ENCODE data around the gene STARD10.

STARD10 gene

DNA sequence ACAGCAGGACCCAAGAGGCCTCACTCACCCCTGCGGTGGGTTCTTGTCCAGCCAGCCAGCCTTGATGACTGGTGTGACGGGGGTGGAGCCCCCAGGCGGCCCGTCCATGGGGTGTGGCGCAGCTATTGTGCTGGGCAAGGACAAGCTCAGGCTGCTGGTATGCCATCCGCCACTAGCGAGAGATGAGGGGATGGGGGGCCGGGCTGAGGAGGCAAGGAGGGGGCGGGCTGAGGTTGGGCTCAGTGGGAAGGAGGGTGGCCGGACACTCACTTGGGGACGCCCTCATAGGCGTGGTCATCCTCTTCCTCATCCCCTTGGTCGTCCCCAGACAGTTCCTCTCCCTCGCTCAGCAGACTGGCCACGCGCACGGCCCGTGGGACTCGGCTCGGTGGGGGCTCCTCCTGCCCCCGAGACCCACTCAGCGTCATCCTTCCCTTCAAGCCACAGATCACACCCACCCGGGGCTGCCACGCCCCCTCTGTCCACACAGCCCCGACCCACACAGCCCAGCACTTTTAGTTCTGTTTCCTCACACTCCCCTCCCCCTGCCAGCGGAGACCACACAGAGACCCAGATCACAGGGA, 81.6 kb downstream of the STARD10 start:
- no peaks in the 10 kb centered on the region for H3K9me3 ChIP-seq (ENCODE audit: insufficient read depth, low read length)
- H3K27ac ChIP-seq (ENCODE audit: low read length) = no peak overlapping the region
- H4K20me1 ChIP-seq (ENCODE audit: insufficient read depth, low read length) = peaks cover 59% of the 10 kb centered on the region
- H3K79me2 ChIP-seq (ENCODE audit: low read length) = peaks cover 31% of the 10 kb centered on the region
- no peaks in the 10 kb centered on the region for H3K4me1 ChIP-seq (ENCODE audit: low read length)
- H2AFZ ChIP-seq (ENCODE audit: low read depth, low read length) = no peak overlapping the region
- no peak overlapping the region for H3K4me2 ChIP-seq (ENCODE audit: low read length)
- peaks cover 42% of the 10 kb centered on the region for H3K36me3 ChIP-seq (replicated peaks; ENCODE audit: low read depth, low read length)
- no peaks in the 10 kb centered on the region for H3K27me3 ChIP-seq (ENCODE audit: low read depth, low read length)
- no peak overlapping the region for H3K9ac ChIP-seq (ENCODE audit: low read length)
- no peak overlapping the region for H3K4me3 ChIP-seq (ENCODE audit: low read length)
- no peak for TF ChIP-seq EZH2phosphoT487 (IDR thresholded peaks at IDR 0.05; ENCODE audit: low read depth)
- TF ChIP-seq, protein P1, sequence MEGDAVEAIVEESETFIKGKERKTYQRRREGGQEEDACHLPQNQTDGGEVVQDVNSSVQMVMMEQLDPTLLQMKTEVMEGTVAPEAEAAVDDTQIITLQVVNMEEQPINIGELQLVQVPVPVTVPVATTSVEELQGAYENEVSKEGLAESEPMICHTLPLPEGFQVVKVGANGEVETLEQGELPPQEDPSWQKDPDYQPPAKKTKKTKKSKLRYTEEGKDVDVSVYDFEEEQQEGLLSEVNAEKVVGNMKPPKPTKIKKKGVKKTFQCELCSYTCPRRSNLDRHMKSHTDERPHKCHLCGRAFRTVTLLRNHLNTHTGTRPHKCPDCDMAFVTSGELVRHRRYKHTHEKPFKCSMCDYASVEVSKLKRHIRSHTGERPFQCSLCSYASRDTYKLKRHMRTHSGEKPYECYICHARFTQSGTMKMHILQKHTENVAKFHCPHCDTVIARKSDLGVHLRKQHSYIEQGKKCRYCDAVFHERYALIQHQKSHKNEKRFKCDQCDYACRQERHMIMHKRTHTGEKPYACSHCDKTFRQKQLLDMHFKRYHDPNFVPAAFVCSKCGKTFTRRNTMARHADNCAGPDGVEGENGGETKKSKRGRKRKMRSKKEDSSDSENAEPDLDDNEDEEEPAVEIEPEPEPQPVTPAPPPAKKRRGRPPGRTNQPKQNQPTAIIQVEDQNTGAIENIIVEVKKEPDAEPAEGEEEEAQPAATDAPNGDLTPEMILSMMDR (IDR thresholded peaks at IDR 0.05; ENCODE audit: low read depth, low read length) = no peak

DNA sequence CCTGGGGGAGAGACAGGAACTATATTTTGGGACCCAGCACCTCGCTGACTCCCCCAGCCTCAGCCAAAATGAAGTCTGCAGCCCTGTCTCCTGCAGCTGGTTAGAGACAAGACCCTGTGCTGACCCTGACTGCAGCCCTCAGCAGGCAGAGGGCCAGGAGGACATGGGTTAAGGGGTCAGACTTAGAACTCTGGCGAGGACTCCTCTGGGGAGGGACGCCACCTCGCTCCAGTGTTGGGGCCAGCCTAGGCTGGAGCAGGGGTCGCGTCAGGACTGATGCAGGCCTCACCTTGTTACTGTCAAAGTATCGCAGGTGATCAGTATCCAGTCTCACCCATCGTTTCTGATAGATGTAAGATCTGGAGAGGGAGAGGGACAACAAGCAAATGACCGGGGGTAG, 82.7 kb downstream of the STARD10 start:
- H3K4me2 ChIP-seq (ENCODE audit: low read length) = no peak overlapping the region
- H2AFZ ChIP-seq (ENCODE audit: low read depth, low read length) = no peak overlapping the region
- no peak overlapping the region for H3K27ac ChIP-seq (ENCODE audit: low read length)
- peaks cover 42% of the 10 kb centered on the region for H3K36me3 ChIP-seq (replicated peaks; ENCODE audit: low read depth, low read length)
- H3K4me1 ChIP-seq (ENCODE audit: low read length) = no peaks in the 10 kb centered on the region
- peaks cover 21% of the 10 kb centered on the region for H3K79me2 ChIP-seq (ENCODE audit: low read length)
- no peaks in the 10 kb centered on the region for H3K27me3 ChIP-seq (ENCODE audit: low read depth, low read length)
- TF ChIP-seq, protein P1 (IDR thresholded peaks at IDR 0.05; ENCODE audit: low read depth, low read length) = no peak
- TF ChIP-seq EZH2phosphoT487 (IDR thresholded peaks at IDR 0.05; ENCODE audit: low read depth) = no peak
- H3K4me3 ChIP-seq (ENCODE audit: low read length) = no peak overlapping the region
- H3K9ac ChIP-seq (ENCODE audit: low read length) = no peak overlapping the region
- H3K9me3 ChIP-seq (ENCODE audit: insufficient read depth, low read length) = no peaks in the 10 kb centered on the region
- peaks cover 53% of the 10 kb centered on the region for H4K20me1 ChIP-seq (ENCODE audit: insufficient read depth, low read length)

GRCh38 chr11:72710278-72710677, 83.6 kb downstream of the STARD10 start:
- H3K9ac ChIP-seq (ENCODE audit: low read length) = no peak overlapping the region
- peaks cover 4% of the 10 kb centered on the region; the same call in 1 of the 2 replicates for H3K4me1 ChIP-seq (ENCODE audit: low read length)
- no peak overlapping the region for H3K4me2 ChIP-seq (ENCODE audit: low read length)
- H3K27me3 ChIP-seq (ENCODE audit: low read depth, low read length) = no peaks in the 10 kb centered on the region
- H4K20me1 ChIP-seq (ENCODE audit: insufficient read depth, low read length) = peaks cover 59% of the 10 kb centered on the region
- no peak overlapping the region for H2AFZ ChIP-seq (ENCODE audit: low read depth, low read length)
- peaks cover 51% of the 10 kb centered on the region for H3K36me3 ChIP-seq (replicated peaks; ENCODE audit: low read depth, low read length)
- TF ChIP-seq, protein P1 (IDR thresholded peaks at IDR 0.05; ENCODE audit: low read depth, low read length) = no peak
- TF ChIP-seq EZH2phosphoT487 (IDR thresholded peaks at IDR 0.05; ENCODE audit: low read depth) = no peak
- no peaks in the 10 kb centered on the region for H3K9me3 ChIP-seq (ENCODE audit: insufficient read depth, low read length)
- H3K79me2 ChIP-seq (ENCODE audit: low read length) = peaks cover 19% of the 10 kb centered on the region
- no peak overlapping the region for H3K27ac ChIP-seq (ENCODE audit: low read length)
- no peak overlapping the region for H3K4me3 ChIP-seq (ENCODE audit: low read length)

DNA sequence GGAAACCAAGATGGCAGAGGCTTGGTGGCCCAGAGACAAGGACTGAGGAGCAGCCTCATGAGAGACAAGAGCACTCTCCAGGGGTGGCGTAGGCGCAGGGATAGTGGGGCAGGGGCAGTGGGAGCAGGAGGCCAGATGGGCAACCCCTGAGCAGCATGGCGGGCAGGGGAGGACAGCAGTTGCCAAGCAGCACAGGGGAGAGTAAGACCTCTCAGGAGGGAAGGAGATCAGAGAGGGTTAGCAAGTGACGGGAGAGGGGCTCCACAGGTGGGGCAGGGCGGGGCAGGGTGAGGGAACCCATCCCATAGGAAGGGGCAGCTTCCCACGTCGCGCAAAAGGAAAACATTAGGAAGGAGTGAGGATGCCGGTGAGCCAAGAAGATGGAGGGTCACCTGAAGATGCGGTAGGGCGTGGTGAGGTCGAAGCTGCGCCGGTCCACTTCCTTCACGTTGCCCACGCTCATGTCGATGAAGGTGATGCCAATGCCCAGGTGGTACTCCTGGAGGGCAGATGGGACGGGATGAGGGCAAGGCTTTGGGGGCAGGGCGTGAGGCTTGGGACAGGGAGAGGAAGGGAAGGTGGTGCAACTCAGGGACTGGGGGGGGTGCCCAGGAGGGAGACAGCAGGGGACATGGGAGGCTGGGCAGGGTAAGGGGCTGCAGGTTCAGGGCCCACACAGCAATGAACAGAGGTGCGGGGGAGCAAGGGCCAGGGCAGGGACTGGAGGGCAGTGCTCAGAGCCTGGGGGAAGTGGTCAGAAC, 84.2 kb downstream of the STARD10 start:
- no peak overlapping the region for H2AFZ ChIP-seq (ENCODE audit: low read depth, low read length)
- peaks cover 59% of the 10 kb centered on the region for H4K20me1 ChIP-seq (ENCODE audit: insufficient read depth, low read length)
- H3K9me3 ChIP-seq (ENCODE audit: insufficient read depth, low read length) = no peaks in the 10 kb centered on the region
- H3K4me1 ChIP-seq (ENCODE audit: low read length) = peaks cover 10% of the 10 kb centered on the region
- H3K27me3 ChIP-seq (ENCODE audit: low read depth, low read length) = no peaks in the 10 kb centered on the region
- peaks cover 13% of the 10 kb centered on the region for H3K79me2 ChIP-seq (ENCODE audit: low read length)
- H3K4me2 ChIP-seq (ENCODE audit: low read length) = no peak overlapping the region
- H3K4me3 ChIP-seq (ENCODE audit: low read length) = no peak overlapping the region
- TF ChIP-seq, protein P1 (IDR thresholded peaks at IDR 0.05; ENCODE audit: low read depth, low read length) = no peak
- no peak for TF ChIP-seq EZH2phosphoT487 (IDR thresholded peaks at IDR 0.05; ENCODE audit: low read depth)
- no peak overlapping the region for H3K27ac ChIP-seq (ENCODE audit: low read length)
- H3K36me3 ChIP-seq (replicated peaks; ENCODE audit: low read depth, low read length) = peaks cover 56% of the 10 kb centered on the region
- no peak overlapping the region for H3K9ac ChIP-seq (ENCODE audit: low read length)
